GM19324 (cell line): ENCODE results near the gene ABHD14A.

ENCODE experiments used
- ATAC-seq: cut with Tn5 transposase; IDR thresholded peaks from one replicate; pipeline ENCODE4 v1.9.1; 2021; ENCODE audit warnings: mild to moderate bottlenecking, moderate library complexity; ENCODE audit not compliant: unreplicated experiment, low FRiP score

Gene ABHD14A

DNA sequence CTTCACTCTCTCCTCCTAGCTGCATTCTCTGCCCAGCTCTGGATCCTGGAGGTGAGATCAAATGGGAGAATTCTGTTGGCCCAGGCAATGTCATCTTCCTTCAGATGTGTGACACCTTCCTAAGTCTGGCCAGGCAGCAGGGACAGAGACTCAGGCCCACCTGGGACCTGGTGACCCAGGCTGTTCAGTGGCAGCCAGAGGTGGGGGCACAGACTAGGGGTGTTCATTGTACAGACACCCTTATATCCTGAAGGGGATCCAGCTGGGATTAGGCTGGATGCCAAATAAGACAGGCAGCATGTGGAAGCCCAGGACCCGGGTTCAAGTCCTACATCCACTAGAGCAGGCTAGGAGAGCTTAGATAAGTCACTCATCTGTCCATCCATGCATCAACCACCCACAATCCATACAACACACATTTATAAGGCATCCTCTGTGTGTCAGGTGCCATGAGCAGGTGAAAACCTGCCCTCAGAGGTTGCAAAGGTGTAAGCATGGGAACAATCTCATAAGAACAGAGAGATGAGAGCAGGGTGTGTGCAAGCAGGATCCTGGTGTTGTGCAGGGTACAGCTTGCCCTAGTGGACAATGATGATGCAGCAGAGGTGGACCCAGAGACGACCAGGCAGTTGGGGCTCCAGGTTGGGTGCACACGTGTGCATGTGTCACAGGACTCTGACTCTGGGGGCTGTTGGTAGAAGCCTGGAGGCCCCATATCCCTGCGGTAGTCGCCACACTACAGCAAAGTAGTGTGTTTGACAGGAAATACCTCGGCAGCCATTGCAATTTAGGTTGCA lies 39.1 kb downstream of the ABHD14A start:
- ATAC-seq: no peak

DNA sequence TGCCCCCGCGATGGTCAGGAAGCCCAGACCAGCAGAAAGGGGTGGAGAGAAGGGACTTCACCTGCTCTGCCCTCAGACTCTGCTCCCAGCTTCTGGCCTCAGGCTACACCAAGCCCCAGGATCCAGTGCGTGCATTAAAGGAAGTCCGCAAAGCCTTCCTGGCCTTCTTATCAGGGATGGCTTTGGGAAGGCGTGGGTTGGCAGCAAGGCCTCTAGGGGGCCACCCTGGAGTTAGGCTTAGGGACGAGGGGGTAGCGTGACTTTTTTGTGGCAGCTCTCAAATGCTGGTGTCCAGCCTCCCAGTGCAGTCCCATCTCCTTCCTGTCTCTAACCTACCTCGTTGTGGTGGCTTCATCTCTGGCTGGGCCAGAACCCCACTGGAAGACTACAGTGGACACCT lies 39.7 kb downstream of the ABHD14A start:
- ATAC-seq: no peak

DNA sequence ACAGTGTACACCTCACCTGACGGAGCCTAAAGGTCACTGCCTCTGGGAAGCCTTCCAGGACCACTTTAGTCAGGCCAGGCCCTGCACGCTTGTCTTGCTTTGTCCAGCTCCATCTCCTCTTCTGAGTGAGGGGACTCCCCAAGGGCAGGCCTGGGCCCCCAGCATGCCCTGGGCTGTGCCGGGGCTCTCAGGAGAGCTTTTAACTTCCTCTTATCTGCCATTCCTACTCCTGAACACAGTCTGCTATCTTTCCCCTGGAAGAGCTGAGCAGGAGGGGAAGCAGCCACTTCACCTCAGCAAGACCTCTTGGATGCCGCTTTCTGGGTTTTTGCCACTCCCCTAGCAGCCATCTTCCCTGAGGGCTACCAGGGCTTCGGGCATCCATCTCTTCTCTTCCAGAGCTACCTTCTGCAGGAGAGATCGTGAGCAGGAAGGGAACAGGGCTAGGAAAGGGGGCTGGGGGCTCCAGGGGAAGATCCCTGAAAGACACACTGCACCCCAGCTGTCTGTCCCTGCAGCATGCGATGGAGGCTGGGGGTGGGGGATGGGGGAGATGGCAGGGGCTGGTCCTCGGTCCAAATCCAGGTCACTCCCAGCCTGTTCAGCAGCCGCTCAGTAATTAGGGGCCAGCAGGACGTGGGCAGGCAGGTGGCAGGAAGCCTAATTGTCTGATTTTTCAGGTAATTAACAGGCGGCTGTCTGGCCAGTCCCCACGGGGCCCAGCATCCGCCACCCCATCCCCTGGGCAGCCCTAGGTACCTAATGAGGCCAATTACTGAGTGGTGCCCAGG lies 40.8 kb downstream of the ABHD14A start:
- no peak for ATAC-seq

DNA sequence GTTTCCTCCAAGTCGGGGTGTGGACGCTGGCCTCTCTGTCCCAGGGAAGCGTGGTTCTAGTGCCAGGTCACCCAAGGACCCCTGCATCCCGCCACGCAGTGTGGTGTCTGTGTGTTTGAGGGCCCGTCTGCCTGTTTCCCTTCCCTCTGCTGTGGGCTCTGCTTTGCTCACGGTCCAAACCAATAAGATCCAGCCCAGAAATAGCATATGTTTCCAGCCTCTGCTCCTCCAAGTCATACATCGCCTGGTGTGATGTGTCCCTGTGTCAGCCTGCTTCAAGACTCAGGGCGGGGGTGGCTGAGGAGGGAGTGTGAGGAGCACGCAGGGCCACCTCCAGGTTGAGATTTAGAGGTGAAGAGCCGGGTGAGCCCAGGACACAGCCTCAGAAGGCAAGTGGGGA lies 42.7 kb downstream of the ABHD14A start:
- ATAC-seq: no peak

DNA sequence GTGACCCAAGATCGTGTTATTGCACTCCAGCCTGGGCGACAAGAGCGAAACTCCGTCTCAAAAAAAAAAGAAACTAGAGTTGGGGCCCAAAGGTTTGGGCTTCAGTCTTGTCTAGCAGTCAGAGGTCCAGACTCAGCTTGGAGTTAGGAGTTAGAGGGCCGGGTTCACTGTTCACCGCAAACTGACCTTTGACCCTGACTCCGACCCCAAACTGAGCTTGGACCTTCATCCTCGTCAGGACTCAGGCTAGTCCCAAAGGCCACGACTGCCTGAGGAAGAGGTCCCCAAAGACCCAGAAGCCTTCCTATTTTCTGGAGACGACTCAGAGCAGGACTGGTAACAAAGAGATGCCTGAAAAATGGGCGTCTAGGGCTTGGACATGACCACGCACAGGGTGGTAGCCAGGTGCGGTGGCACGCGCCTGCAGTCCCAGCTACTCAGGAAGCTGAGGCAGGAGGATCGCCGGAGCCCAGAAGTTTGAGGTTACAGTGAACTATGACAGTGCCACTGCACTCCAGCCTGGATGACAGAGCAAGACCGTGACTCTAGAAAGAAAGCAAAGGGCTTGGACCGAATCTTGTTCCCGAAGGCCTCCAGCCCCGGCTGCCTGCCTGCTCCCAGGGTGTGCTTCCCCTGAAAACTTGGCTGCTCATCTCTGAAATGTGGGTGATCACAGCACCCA lies 43.6 kb downstream of the ABHD14A start:
- no peak for ATAC-seq

DNA sequence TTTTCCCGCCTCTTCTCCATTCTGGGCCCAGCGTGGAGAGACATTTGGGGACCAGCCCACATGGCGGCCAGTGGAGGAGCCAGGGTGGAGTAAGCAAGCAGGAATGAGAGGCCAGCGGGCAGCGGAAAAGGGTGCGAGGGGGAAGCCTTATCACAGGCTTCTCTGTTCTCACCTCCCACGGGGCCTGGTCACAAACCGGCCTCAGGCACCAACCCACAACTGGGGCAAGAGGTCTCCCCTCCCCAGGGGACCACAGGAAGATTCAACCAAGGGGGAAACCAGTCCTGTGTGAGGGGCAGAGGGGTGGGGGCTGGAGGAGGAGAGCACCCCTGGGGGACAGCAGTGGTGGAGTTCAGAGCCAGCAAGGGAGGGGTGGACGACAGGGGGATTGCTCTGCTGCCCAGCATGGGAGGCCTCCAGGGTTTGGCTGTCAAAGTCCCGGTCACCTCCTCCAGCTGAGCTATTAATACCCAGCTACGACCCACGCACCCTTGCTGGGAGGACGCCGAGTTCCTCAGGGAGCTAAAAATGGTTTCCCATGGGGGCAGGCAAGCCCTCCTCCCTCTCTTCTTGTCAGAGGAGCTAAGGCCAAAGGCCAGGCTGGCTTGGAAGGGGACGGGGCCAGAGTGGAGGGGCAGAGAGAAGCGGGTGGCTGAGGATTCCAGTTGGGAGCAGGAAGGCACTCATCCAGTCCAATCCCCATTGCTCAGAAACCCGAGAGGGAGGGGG lies 44.7 kb downstream of the ABHD14A start:
- no peak for ATAC-seq

DNA sequence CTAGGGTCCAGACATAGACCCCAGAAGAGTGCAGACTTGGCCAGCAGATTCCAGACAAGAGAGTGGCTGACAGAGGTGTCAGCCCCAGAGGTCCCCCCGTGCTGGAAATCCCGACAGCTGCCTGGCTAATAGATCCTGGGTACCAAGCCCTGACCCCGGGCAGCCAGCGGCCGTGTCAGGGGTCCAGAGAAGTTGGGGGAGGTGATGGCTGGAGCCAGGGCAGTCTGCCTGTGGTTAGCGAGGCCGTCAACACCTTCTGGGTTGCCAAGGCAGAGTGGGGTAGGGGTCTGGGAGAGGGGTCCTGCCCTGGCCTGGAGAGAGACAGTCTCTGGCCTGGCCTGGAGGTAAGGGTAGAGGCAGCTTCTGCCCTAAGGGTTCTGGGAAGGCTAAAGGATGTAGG lies 45.9 kb downstream of the ABHD14A start:
- no peak for ATAC-seq

DNA sequence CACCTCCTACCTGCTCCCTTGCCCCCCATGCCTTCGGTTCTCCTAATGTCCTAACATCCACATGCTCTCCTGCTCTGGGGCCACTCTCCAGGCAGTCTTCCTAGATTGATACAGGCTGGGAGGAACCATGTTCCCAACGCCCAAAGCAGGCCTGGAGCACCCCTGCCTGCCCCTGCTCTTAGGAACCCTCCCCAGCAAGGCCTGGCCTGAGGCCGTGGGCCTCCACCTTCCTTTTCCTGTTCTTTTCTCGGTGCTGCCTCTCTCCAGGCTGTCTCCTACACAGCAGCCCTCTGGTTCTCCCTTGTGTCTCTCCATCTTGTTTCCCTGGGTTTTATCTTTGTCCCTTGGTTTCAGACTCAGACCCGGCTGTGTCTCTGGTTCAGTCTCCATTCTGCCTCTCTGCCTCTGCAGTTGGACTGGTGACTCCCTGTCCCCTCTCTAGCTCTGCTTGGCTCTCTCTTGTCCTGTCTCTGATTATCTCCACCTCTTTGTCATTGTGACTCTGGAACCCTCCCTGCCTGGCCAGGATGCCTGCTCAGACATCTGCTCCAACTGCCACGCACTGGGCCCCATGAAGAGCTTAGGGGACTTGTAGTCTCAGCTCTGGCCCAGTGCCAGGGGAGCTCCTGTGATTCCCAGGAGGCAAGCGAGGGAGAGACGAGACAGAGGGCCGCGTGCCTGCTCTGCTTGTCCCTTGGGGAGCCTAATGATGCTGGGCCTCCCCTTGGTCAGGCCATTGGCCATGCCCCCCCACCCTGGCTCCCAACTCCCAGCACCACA lies 46.8 kb downstream of the ABHD14A start:
- ATAC-seq: no peak

DNA sequence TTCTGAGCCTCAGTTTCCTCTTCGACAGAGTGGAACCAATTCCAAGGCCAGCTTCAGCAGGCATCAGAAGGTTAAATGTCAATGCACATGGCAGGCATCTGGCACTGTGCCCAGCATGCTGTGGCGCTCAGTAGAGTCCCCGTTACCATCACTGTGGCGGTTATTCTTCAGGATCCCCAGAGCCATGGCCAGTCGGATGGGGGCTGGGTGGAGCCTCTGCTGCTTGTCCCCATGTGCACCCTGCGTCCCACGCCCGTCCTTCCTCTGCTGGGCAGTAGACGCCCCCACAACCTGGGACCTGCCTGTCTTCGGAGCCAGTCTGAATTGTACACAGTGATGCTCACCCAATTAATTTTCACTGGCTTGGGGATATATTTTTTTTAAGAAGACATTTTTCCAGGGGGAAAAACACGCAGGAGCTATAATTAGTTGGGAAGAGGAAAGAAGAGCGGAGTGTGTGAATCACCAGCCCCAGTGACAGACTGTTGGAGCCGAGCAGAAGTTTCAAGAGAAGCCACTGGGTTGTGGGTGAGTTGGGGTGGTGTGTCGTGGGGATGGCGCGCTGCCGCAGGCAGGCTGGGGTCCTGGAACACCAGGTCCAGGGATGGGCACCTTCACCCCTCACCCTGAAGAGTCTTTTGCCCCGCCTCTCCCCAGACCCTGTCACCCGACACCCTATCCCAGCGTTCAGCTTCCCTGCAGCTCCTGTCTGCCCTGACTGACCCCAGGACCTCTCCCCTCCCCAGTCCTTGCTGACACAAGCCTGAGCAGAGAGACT lies 47.6 kb downstream of the ABHD14A start:
- ATAC-seq: no peak

DNA sequence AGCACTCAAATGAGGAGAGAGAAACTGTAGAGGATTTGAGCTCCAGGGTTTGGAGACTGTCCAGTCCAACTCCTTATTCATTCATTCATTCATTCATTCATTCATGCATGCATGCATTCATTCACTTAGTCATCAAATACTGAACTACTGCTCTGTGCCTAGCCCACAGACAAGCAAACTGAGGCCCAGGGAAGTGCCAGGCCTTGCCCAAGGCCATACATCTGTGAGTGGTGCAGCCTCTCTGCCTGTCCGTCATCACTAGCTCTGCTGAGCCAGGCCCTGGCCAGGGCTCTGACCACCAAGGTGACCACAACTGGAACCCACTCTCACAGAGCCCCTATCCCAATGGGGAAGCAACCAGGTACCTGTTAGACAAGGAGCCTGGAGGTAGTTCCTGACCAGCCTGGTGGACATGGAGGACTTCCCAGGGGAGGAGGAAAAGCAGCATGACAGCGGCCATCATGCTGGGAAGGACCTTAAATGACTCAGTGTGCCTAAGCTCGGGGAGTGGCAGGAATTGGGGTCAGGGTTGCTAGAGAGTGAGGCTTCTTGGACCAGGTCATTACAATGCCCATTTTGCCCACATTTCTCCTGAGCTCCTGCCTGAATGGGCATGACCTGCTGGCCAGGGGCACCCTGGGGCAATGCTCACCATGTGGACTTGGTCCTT lies 48.4 kb downstream of the ABHD14A start:
- no peak for ATAC-seq

DNA sequence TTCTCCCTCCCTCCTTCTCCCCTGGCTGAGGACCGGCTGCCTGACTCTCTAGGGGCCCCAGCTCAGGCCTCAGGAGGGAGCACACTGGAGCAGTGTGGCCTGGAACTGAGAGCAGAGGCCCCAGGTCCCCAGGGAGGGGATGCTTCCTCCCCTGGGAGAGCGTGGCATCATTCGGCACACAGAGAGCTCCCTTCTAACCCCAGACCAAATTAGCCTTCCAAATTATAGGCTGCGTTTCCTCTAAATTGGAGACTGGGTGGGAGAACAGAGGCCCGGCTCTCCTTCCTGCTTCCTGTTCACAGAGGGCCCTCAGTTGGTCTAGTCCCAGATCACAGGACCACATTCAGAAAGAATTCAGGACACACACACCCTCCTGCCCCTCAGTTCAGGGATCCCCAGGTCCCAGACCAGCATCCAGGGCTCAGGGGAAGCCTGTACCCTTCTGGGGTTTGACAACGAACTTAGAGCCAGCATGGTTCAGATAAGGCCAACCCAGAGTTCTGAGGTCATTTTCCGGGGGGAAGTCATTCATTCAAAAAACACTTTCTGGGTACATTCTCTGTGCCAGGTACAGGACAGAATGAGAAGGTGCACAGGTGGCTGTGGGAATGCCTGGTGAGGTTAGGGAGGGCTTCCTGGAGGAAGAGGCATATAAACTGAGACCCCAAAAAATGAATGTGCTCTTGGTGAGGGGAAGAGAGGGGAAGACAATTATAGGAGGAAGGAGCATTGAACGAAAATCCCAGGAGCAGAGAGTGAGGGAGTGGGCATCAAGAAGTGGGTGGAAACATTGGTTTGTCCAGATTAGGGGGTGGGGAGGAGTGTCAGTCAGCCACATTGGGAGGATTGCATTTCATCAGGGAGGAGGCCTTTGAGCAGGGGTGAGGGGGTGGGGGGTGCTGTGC lies 49.2 kb downstream of the ABHD14A start:
- ATAC-seq: no peak

DNA sequence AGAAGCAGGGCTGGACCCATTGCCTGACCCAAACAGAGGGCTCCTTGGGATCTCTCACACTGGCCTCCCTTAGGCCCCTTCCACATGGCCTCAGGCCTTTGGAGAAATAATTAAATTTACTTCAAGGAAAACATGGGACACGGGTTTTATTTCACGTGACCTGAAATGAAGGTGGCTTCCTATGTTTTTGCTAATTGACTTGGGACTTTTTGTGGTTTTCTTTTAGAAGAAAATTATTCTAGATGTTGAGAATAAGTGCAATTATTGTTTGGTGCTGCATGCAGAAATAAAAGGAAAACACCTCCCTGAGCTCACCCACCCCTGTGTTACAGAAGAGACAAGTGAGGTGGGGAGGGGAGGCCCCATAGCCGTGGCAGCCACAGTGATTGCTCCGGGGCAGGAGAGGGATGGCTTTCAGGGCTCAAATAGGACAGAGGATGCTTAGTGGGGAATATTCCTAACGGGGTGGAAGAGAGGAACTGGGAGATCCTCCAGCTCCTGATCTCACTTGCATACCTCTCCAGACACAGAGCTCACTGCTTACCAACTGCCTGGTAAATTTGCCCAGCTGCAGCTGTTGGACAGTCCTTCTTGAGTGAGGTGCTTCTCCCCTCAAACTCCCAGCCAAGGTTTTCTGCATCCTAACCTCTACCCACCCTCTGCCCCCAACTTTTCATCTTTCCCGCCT lies 50.0 kb downstream of the ABHD14A start:
- ATAC-seq: no peak

DNA sequence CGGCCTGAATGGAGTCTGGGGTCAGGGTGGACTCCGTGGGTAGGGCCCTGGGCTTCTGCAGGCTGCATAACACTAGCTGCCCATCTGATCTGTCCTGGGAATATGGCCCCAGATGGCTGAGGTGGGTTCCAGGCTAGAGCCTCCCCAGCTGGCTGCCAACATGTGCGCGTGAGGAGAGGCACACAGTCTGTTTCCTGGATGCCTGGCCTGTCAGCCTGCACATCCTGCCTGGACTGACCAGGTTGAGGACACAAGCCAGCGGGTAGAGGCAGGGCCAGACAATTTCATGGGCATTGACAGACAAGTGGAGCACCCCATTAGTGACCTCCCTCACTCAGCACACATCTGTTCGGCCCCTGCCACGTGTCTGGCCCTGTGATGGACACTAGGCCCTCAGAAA lies 50.6 kb downstream of the ABHD14A start:
- ATAC-seq: no peak

DNA sequence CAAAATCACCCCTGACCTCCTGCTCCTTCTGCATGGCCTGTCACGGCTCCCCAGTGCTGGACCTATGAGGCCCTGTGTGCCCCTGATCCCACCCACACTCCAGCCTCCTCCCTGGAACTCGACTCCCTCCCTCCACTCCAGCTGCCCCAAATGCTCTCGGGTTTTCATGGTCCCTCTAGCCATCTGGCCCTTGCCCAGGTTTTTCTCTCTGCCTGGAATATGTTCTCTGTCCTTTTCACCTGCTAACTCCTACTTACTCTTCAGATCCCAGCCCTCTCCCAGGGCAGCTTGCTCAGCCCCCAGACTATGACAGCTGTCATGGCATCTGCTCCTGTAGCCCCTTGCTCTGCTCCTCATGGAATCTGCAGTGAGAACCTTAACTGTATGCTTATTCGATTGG lies 51.2 kb downstream of the ABHD14A start:
- no peak for ATAC-seq

DNA sequence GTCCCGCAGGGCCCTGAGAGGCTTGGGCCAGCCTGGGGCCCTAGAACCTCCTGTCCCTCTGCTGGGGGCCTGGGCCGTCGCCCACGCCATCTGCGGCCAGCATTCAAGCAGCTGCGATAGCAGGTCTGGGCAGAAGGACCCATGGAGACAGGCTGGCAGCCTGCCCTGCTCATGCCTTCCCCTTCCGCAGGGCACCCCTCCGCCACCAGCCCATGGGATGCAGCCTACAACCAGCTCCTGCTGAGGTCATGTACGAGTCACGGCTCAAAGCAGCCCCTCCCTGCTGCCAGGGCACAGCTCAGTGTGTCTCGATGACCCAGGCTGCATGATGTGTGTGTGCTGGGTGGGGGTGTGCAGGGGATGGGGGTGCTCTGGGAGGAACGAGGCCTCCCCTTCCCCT lies 53.7 kb downstream of the ABHD14A start:
- no peak for ATAC-seq

DNA sequence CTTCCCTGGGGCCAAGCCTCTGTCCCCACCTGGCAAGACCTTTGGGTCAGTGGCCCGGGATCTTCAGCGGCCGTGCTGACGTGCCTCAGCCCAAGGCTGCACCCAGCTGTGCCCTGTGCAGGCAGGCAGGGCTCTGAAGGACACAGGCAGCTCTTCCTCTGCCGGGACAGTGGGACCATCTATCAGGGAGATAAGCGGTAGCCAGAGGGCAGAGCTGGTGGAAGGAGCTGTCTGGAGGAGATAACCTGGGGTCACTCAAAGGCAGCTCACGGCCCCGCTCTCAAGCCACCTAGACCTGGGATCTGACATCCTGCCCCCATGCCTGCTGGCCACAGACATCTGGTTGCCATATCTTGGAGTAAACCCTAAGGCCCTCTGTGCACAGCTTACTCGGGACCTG lies 54.2 kb downstream of the ABHD14A start:
- no peak for ATAC-seq

DNA sequence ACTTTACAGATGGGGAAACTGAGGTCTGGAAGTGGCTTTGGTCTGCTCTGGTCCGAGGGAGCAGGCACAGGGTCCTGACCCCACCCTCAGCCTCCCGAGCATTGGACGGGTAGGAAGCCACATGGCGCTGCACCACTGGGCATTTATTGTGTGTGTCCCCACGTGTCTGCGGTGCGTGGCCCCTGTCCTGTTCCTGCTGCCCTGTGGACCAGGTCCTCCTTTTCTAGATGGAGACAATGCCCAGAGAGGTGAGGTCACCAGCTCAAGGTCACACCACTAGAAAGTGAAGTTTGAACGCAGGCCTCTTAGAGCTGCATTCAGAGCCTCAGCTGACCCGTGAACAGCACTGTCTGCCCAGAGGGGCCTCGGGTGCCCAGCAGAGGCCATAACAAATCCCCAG lies 54.7 kb downstream of the ABHD14A start:
- ATAC-seq: no peak
